Measurements from ENCODE around the gene PPARA.
A peak's percentile ranks its signal among the peaks of the same experiment; 100 is the strongest.

The PPARA gene

DNA sequence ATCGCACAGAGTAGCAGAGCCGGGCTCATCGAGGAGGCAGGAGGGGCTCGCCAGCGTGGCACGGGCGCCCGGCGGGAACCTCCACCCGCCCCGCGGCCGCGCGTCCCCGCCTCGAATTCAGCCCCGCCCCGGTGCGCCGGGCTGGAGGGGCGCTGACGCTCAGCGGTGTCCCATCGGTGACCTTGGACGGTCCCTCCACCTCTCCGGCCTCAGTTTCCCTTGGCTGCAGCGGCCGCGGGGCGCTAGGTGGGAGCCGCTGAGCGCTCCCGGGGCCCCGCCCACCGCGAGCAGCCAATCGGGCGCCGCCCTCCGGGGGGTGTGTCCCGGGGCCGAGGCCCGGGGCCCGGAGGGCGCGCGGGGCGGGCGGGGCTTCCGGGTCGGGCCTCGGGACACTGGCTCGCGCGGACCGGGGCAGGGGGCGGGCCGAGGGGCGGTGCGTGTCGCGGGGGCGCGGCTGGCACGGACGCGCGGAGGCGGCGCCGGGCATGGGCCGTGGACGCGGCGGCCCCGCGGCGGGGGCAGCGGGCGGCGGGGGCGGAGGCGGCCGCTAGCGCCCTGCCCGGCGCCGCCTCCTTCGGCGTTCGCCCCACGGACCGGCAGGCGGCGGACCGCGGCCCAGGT is at the start of gene PPARA:
PPARA (plus strand) TSS at position 493 of the 621 bp plus-strand sequence. CDS start 47,858 bp downstream, outside the sequence.
- peak; percentile 91 for DNase-seq

DNA sequence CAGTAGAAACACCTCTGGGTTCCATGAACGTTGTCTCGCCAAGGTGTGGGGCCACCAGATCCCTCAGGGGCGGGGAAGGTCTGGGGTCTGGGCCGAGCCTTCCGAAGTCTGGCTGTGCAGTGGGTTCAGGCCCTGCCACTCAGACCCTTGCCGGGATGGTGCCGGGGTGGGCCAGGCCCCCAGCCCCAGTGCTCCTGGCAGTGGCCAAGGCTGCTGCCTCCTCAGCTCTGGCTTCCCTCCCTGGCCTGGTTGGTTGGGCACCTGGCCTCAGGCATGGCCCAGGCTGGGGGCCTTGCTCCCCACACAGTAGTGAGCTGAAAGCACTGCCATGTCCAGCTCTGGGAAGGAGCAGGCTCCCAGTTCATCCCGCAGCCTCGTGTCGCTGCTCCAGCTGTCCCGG is 48.2 kb upstream of the PPARA start:
- DNase-seq, result no peak

DNA sequence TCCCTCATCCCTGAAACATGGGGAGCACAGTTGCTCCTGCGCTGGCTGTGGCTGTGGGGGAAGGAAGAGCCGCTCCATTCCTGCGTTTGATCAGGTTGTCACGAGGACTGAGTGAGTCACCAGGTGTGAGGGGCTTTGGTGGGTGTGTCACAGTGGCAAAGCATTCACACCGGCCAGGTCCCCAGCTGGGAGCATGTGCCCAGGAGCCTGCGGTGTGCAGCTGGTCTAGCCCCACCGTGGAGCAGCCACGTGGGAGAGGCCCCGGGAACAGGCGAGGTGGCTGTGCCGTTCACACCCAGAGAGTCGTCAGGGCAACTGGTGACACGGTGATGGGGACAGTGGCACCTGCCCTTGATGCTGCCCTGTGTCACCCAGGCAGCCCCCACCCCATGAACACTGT is 47.6 kb upstream of the PPARA start:
- DNase-seq, result no peak

DNA sequence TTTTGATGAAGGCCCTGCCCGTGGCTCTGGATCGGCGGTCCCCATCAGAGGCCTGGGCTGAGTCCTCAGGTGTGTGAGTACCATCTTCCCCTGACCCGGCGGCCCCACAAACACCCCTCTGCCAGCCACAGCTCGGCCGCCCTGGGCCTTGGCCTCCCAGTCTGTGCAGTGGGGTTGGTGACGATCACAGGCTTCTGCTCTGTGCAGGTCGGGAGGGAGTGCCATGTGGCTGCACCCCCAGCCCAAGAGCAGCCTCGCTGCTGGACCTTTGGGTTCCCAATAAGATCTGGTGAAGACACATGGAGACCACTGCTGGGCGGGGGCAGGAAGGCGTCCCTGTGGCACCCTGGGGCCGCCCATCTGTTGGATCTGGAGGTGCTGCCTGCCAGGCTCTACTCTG is 47.1 kb upstream of the PPARA start:
- DNase-seq, result no peak

- DNase-seq, result no peak
Measured at GRCh38 chr22:46103664-46104063, 46.7 kb upstream of the PPARA start.

DNA sequence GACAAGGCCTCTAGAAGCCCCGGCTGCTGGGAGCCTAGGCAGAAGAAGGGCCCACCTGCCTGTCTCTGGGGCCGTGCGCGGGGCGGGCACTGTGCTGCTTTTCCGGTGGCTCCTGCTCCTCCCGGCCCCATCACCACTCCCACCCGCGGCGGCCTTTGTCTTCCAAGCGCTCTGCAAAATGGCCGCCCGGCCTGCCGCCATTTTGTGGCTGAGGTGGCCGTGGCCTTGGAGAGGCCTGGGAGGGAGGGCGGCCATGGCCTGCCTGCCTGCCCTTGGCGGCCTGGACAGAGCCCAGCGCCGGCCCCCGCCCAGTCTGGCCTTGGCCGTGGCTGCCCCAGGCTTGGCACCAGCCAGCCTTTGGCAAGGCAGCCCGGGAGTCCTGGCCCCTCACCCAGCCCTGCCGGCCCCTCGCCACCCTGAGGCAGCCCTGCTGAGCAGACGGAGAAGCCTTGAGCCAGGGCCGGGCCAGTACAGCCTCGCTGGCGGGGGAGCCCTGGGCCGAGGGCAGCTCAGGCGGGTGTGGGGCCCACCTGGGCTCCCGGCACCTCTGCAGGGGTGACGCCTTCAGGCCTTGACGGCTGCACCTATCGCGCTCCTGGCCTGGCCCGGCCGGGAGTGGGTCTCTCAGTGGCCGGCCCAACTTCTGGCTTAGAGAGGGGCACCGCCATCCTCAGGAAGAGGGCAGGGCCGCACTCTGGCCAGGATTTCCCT is 46.0 kb upstream of the PPARA start:
- no peak for DNase-seq

- DNase-seq, result no peak
Measured at GRCh38 chr22:46104881-46105493, 45.3 kb upstream of the PPARA start.

DNA sequence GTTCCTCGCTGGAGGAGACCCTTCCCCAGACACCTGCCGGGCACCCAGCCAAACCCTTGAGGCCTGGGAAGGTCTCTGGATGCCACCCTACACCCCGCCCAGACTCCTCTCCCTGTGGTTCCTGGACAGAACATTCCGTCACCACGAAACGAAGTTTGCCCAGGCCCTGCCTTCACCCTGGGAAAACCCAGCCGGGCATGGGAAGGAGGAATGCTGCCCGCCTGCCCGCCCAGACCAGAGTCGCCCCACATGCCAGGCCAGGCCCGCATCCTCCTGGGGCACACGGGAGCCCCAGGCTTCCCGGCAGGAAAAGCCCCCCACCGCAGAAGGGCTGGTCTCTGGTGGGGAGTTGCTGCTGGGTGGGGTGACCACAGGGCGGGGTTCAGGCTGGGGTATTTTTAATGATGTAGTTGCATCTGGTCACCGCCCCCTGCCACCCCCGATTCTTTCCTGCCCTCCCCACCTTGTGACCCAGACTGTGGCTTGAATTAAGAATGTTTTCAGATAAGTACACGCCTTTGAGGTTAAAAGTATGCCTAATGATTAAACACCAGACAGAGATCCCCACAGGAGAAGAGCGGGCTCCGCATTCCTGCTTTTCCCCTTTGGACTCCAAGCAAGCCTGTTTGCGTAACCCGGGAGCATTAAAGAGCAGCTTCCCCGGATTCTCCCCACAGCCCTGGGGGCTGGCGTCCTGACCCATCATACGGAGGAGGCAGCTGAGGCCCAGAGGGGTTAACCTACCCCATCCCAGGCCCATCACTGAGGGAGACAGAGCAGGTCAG is 44.6 kb upstream of the PPARA start:
- DNase-seq, result no peak

DNA sequence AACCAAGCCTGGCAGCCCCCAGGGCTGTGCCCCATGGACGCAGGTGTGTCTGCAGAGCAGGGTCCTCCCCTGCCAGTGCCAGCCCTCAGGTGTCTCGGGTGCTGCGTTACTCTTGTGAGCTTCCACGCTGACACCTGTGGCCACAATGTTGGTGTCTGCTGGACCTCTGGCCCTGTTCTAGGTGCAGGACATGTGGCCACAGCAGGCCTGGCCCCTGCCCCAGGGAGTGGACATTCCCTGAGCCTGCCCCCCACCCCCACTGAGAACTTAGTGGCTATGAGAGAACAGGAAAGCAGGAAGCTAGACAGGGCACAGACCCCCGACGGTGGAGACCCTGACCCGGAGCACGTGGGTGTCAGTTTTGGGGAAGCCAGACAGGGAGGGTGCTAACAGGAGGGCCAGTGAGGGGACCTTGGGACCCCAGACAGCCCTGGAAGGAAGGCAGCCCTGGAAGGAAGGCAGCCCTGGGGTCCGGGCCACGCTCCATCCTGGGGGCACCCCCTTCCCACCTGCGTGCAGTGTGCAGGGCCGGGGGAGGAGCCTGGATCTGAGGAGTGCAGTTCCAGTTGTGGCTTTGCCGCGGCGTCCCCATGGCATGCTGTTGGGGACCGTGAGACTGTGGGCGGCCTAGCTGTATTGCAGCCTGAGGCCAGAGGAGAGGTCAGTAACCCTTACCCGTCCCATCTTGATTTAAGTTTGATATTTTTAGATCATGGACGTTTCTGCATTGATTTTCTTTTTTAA is 43.9 kb upstream of the PPARA start:
- DNase-seq, result no peak

DNA sequence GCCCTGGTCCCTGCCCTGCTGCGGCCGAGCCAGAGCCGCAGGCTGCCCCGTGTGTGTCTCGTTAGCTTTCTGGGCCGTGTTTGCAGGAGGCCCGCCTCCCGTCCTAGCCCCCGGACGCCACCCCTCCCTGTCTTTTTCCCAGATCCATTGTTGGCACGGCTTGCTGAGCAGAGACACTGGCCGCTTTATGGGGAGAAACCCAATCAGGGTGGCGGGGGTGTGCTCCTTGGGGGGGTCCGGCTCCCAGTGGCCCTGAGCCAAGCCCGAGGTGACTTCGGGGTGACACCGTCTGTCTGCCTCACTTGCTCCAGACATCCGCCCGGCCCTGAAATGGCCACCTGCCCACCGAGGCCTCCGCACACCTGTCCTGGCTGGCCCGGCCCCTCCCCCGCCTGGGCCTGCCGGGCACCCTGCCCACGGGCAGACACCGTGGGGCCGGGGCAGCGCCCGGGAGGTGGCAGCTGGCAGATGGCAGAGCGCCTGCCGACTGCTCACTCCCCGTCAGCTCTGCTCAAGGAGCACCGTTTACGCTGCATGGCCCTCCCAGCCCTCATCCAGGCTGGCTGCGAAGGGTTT is 43.1 kb upstream of the PPARA start:
- DNase-seq, result no peak

DNA sequence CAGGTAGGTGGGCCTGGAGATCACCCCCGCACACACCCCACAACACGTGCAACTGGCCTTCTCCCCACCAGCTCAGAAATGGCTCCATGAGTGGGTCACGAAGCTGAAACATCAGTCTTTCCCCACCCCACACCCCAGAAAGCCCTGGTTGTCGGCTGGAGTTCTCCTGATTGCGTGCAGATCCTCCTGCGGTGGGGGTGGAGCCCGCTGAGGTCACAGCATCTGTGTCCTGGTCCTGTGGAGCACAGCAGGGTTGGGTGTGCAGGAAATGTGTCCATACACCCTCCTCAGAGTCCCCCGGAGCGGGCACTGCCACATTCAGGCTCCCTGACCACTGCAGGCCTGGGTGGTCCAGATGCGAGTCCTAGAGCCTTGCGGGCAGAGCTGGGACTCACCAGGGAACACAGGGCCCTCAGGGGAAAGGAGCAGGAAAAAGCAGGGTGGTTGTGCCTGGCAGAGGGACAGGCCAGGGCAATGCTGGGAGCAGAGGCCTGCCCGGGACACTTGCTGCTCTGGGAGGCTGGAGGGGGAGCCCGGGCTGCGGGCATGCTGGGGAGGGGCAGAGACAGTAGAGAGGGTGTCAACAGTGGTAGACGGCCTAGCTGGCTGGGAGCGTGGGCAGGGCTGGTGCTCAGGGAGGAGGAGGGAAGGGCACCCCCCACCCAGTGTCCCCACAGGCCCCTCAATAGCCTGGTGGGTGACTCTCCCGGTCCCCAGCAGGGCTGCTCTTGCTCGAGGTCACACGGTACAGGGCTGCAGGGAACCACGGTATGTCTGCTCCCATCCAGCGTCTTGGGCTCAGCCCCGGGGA is 42.4 kb upstream of the PPARA start:
- no peak for DNase-seq

GRCh38 chr22:46108564-46109473 is 41.5 kb upstream of the PPARA start:
- no peak for DNase-seq

GRCh38 chr22:46109474-46110003 is 40.8 kb upstream of the PPARA start:
- DNase-seq, result no peak

DNA sequence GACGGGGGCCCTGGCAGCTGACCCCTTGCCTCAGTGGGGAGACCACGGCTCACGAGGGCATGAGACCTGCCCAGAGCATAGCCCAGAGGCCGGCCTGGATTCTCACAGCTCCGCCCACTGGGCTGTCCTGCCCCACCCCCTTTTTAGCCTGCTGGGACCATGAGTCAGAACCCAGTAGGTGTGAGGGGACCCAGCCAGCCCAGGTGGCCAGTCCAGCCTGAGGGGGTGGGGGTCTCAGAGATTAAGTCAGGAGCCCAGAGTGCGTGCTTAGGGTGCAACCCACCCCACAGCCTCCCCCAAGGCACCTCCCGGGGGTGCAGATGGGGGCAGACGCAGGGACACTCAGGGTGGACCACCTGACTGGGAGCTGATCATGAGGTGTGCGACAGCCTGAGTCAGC is 40.1 kb upstream of the PPARA start:
- no peak for DNase-seq

DNA sequence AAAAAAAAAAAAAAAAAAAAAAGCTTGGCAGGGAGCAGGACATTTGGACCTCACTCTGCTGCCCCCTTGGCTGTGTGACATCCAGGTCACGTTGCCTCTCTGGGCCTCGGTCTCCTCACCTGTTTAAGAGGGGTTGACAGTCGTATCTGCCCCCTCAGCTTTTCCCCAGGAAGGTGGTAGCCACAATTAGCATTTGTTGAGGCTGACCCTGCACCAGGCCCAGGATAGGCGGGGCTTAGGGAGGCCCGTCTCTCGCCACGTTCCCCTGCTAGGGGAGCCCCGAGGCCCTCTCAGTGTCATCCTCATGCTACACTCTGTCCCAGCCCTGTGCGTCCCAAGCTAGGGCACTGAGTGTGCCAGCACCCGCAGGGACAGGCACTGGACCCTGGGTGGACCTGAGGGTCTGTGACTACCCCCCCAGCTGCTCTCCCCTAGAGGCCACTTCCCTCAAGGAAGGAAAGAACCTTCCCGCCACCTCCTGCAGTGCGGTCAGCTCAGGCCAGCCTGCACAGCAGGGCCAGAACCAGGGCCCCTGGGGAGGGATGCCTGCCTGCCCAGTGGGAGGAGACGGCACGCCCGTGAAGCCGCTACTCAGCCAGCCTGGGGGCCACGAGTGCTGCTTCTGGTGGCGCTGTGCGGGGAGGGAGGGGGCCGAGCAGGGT is 38.5 kb upstream of the PPARA start:
- DNase-seq, result no peak

DNA sequence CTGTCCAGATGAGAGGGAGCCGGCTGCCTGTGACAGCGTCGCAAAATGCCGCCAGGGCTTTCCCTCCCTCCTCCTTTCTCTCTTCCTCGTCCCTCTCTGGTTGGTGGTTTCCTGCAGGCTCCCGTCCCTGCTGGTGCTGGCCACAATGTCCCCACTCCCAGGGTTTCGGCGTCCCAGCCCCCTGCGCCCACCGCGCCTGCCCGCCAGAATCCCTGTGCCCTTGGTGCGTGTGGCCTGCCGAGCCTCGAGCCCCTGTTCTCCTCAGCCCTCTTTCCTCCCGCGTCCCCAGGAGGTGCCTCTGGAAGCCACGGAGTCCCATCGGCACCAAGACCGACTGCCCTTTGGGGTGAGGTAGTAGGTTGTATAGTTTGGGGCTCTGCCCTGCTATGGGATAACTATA is 37.9 kb upstream of the PPARA start:
- no peak for DNase-seq

GRCh38 chr22:46113110-46113909 is 37.0 kb upstream of the PPARA start:
- no peak for DNase-seq

DNA sequence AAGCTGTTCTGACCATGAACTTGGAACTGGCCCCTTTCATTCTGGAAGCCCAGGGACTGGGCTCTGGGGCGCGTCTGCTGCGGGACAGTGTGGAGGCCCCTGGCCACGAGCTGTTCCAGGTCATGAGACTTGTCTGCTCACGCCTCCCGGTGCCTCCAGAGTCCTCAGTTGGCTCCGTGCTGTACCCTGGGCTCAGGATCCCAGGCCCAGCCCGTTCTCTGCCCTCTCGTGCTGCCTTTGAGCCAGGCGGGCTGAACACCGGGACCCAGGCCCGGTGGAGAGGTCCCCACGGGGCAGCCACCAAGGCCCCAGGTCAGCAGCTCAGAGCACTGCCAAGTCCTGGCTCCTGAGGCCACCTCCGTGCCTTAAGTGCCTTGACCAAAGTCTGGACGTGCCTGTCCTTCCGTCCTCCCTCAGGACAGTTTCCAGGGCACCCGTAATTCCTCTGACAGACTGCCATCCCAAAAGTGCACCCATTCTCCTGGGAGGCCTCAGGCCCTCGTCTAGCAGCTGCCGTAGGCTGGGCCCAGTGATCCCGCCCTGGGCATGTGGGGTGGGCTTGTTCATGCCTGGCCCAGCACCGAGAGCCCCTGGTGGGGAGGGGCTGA is 36.3 kb upstream of the PPARA start:
- DNase-seq, result no peak

Measured in stimulated activated CD4-positive, alpha-beta T cell treated with anti-CD3 and anti-CD28 coated beads, Interleukin-12 subunit alpha, Interleukin-12 subunit beta, amount 100 ng/mL, for 4 hours (primary cell).